T-helper 17 cell (primary cell): ENCODE measurements around the gene RECK. TPM values are rescaled to one million over a fixed set of nuclear protein-coding genes. Genes with fewer than 3 reads are reported as not detected.
A peak's percentile ranks its signal among the peaks of the same experiment; 100 is the strongest.

Source experiments
- ATAC-seq: fragments of 150-1000 bp; cut with Tn5 transposase; 2 replicates; pipeline ENCODE4 v1.10.0; 2021; ENCODE audit warnings: mild to moderate bottlenecking, moderate library complexity
- DNase-seq, 3 donors: peaks; one replicate each; pipeline versions ENCODE4 v3.0.0 to v3.0.0-alpha.2; 2020 to 2021
- H3K9me3 ChIP-seq: one replicate; pipeline ENCODE4 v1.7.0; 2013; ENCODE audit warnings: low read length, mild to moderate bottlenecking; ENCODE audit not compliant: control insufficient read depth, poor library complexity, severe bottlenecking
- H3K27ac Mint-ChIP-seq: one replicate; pipeline ENCODE4 v1.8.0; 2022; ENCODE audit warnings: mild to moderate bottlenecking, moderate library complexity, mixed read lengths
- H3K27me3 Mint-ChIP-seq: one replicate; pipeline ENCODE4 v1.8.0; 2022; ENCODE audit warnings: mixed read lengths
- H3K36me3 Mint-ChIP-seq: one replicate; pipeline ENCODE4 v1.8.0; 2022; ENCODE audit warnings: low read depth, mixed read lengths
- H3K4me1 Mint-ChIP-seq: one replicate; pipeline ENCODE4 v1.8.0; 2022; ENCODE audit warnings: mild to moderate bottlenecking, mixed read lengths
- H3K4me3 Mint-ChIP-seq: one replicate; pipeline ENCODE4 v1.8.0; 2022; ENCODE audit warnings: mild to moderate bottlenecking, moderate library complexity, mixed read lengths
- total RNA-seq, 4 donors: library from RNA in 2 of 4; stranded (reverse) in 2 of 4; gene quantifications; one replicate each; pipeline ENCODE4 v1.2.3 and lab custom pipeline; 2022 to 2026

Gene RECK
- total RNA-seq, 2 donors from 2014 or later = 6.4 to 7.8 TPM

DNA sequence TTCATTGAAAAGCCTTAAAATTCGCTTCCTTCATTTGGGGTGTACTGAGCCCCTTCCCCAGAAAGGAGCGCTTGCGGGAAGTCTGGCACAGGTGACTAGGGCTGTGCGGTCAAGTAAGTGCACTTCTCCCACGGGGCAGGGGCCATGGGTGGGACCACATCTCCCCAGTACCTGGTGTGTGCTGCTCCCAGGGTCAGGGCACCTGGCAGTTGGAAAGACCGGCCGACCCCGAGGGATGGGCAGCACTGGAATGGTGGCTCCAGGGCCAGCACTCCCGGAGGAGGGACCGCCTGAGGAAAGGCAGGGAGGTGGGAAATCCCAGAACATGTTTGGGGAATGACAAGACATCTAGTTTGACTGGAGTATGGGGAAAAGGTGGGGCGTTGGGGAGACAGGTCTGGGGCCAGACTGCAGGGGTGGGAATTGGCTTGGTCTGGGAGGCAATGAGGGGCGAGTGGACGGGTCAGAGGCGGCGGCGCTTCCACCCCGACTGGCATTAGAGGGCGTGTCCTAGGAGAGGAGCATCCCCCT lies 99.1 kb downstream of the RECK start:
- H3K27ac Mint-ChIP-seq = peak overlapping the region; percentile 14
- ATAC-seq (no peak), DNase-seq (no peak)
- peaks cover 6% of the 10 kb centered on the region for H3K36me3 Mint-ChIP-seq
- no peaks in the 10 kb centered on the region for H3K9me3 ChIP-seq
- H3K4me1 Mint-ChIP-seq = peaks cover 40% of the 10 kb centered on the region
- H3K27me3 Mint-ChIP-seq = no peaks in the 10 kb centered on the region
- H3K4me3 Mint-ChIP-seq = peak overlapping the region; percentile 92

DNA sequence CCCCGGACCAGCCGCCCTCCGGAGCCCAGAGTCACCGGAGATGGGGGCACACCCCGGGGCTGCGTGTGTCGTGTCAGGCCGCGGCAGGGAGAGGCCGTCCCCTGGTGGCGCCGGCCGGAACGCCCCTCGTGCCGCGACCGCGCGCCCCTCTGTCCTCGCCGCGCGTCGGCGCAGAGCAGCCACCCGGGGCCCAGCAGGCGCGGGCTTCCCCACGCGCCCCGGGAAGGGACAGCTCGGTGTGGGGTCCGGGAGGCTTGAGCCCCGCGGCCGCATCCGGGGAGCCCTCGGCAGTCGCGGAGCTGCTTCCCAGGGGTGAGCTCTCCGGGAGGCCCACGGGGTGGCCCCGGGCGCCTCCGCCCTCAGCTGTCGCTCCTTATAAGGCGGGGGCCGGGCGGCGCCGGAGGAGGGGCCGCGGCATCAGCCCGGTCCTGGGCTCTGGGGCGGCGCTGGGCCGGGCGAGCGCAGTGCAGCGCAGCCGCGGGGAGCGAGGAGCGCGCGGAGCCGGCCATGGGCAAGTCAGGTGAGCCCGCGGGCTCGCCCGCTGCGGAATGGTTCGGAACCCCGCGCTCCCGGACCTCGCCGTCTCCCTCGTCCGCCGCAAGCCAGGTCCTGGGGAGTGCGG lies 99.7 kb downstream of the RECK start, which contains the start of gene GLIPR2:
TSS of gene GLIPR2 (plus strand) at position 462 of the 622 bp plus-strand sequence. CDS start at position 508, 46 bp downstream.
- no peaks in the 10 kb centered on the region for H3K27me3 Mint-ChIP-seq
- peak within 1 kb of the TSS; percentile 100 for H3K27ac Mint-ChIP-seq
- peaks cover 6% of the 10 kb centered on the region for H3K36me3 Mint-ChIP-seq
- H3K9me3 ChIP-seq = no peaks in the 10 kb centered on the region
- ATAC-seq (peak; percentile 97), DNase-seq (peak; percentile 71 to 76 (median 76))
- peaks cover 46% of the 10 kb centered on the region for H3K4me1 Mint-ChIP-seq
- H3K4me3 Mint-ChIP-seq = peak within 1 kb of the TSS; percentile 99

DNA sequence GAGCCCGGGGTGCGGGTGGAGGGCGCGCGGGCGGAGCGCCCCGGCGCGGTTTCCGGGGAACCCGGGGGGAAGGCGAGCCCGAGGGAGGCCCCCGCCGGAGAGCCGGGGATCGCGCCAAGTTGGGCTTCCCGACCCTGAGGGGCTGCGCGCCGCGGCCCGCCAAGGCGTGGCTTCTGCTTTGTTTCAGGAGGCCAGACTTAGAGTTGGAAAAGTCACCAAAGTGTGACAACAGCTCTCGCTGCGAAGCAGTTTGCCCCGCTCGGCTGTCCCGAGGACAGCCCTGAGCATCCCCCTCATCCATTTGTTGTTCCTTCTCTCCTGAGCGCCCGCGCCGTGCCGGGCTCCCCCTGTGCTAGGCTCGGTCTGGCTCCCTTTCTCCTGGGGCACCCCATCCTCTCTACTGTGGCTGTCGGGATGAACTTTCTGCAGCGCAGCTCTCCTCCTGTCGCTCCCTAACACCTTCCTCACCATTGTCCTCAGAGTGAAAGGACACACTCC lies 100.2 kb downstream of the RECK start:
- peak; percentile 44 for ATAC-seq
- no peak for DNase-seq
- H3K4me1 Mint-ChIP-seq = peaks cover 50% of the 10 kb centered on the region
- no peaks in the 10 kb centered on the region for H3K27me3 Mint-ChIP-seq
- H3K27ac Mint-ChIP-seq = peak overlapping the region; percentile 100
- H3K4me3 Mint-ChIP-seq = peak overlapping the region; percentile 99
- H3K36me3 Mint-ChIP-seq = peaks cover 6% of the 10 kb centered on the region
- H3K9me3 ChIP-seq = no peaks in the 10 kb centered on the region

DNA sequence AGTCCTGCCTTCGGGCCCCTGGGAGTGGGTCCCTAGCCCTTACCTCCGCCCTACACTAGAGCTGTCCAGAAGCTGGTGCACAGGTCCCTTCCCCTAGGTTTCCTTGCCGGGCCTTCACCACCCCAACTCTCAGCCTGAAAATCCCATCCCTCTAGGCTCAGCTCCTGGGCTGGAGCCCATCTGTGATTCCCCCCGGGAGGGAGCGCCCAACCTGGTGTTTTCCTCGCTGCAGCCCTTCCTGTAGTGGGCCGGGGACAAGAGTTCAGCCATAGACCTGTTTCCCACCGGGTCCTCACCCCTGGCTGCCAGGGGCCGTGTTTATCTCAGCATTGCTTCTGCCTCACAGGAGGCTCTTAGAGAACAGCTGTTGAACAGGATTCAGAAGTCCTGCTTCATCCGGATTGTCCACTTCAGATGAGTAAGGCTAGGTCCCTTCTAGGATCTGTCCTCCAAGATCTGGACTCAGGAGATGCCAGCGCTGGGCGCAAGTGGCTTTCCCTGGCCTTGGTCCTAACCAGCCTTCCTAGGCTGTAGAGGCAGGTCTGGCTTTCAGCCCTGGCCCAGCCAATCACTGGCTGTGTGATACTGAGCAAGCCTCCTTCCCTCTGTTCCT lies 100.8 kb downstream of the RECK start:
- peak overlapping the region; percentile 100 for H3K27ac Mint-ChIP-seq
- no peaks in the 10 kb centered on the region for H3K9me3 ChIP-seq
- peak overlapping the region; percentile 99 for H3K4me3 Mint-ChIP-seq
- no peaks in the 10 kb centered on the region for H3K27me3 Mint-ChIP-seq
- peaks cover 55% of the 10 kb centered on the region for H3K4me1 Mint-ChIP-seq
- H3K36me3 Mint-ChIP-seq = peaks cover 6% of the 10 kb centered on the region
- DNase-seq = no peak
- ATAC-seq = no peak

DNA sequence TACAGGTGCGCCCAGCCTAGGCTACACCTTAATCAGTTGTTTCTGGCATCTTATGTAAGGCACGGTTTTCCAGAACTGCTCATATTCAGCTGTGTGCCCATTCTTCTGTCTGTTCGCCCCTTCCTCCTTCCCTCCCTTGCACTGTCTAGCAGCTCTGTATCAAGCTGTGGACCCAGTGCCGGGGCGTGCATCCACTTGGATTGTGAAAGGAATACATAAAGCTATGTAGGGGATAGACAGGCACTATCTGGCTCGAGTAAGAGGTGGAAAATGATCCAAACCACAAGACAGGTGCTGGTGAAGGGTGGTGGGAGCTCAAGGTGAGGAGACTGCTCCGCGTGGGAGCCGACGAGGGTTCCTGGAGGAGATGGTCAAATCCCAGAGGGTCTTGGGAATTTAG lies 101.8 kb downstream of the RECK start:
- H3K4me3 Mint-ChIP-seq = peak overlapping the region; percentile 99
- peak overlapping the region; percentile 100 for H3K27ac Mint-ChIP-seq
- no peak for DNase-seq
- no peaks in the 10 kb centered on the region for H3K9me3 ChIP-seq
- ATAC-seq = no peak
- no peaks in the 10 kb centered on the region for H3K27me3 Mint-ChIP-seq
- peaks cover 65% of the 10 kb centered on the region for H3K4me1 Mint-ChIP-seq
- H3K36me3 Mint-ChIP-seq = peaks cover 6% of the 10 kb centered on the region

DNA sequence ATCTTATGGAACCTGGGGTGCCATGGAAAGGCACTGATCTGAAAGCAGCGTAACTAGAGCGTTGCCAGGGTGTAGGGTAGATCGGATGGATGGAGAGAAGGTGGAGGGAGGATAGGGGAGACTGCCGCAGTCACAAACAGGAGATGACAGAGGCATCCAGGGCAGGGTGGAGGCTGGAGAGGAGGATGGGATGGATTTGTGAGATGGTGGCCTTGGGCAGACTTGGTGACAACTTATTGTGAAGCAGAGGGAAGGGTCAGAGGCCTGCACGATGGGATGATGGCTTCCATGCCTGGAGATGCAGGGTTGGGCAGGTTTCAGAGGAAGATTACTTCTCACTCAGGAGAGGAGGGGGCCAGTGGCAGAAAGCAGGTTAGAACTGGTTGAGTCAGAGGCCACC lies 102.2 kb downstream of the RECK start:
- no peaks in the 10 kb centered on the region for H3K9me3 ChIP-seq
- Mint-ChIP-seq H3K27me3 (no peaks in the 10 kb centered on the region), H3K4me3 (peak overlapping the region; percentile 99), H3K27ac (peak overlapping the region; percentile 100), H3K36me3 (peaks cover 7% of the 10 kb centered on the region), H3K4me1 (peaks cover 69% of the 10 kb centered on the region)
- DNase-seq (no peak), ATAC-seq (no peak)

DNA sequence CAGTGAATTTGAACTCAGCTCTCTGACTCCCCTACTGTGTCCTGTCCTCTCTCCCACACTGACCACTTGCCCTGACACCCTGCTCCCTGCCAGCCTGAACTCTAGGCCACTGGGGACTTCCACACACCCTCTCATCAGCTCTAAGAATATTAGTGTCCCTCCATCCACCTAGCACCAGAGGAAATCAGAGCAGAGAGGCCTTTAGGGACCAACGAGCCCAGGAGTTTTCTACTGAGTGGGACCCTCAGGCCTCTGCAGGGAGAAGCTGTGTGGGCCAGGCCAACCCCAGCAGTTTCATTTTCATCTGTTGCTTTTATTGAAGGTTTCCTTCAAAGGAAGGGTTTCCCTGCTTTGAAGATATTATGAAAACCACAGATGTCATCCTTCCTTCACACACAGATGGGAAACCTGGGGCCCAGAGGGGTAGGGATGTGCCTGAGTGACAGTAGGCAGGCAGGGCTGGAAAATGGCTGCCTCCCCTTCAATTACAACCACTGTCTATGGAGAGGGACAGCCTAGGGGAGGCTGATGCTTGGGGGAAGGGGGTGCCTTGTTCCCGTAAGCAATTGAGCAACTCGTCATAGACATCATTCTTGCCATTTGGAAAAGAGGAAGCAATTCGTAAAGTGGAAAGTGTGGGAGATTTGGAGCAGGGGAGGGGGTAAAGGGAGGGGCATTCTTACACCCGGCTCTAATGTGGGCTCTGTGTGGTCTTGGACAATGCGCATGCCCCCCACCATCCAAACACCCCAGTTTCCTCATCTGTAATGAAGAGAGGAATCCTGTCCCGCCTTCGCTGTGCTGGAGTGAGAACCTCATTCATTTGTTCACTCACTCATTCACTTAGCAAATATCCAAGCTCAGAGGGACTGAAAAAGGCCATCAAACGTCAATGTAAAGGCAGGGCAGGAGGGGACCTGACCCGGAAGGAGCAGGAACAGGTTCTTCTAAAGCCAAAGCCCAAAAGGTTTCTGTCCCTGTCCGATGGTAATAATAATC lies 103.7 kb downstream of the RECK start:
- peaks cover 79% of the 10 kb centered on the region for H3K4me1 Mint-ChIP-seq
- peaks cover 12% of the 10 kb centered on the region for H3K36me3 Mint-ChIP-seq
- H3K4me3 Mint-ChIP-seq = peak overlapping the region; percentile 99
- DNase-seq (no peak), ATAC-seq (peak; percentile 6)
- H3K27ac Mint-ChIP-seq = peak overlapping the region; percentile 100
- H3K9me3 ChIP-seq = no peaks in the 10 kb centered on the region
- H3K27me3 Mint-ChIP-seq = no peaks in the 10 kb centered on the region

DNA sequence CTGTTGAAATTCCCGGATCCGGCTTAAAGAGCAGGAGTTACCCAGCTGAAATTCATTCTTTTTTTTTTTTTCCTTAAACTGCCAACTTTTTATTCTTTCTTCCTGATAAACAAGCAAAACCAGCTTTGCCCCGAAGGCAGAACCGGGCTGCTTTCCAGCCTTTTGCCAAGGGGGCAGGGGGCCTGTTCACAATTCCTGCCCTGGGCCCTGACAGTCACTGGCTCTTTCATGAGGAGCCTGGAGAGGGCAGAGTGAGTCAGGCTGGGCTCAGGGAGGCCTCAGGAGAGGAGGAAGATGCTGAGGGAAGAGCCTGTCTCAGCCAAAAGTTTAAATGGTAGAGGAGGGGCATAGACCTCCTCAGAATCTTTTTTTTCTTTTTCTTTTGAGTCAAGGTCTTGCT lies 104.6 kb downstream of the RECK start:
- Mint-ChIP-seq H3K4me3 (peak overlapping the region; percentile 98), H3K27me3 (no peaks in the 10 kb centered on the region), H3K4me1 (peaks cover 77% of the 10 kb centered on the region), H3K36me3 (peaks cover 14% of the 10 kb centered on the region), H3K27ac (peak overlapping the region; percentile 100)
- ATAC-seq (no peak), DNase-seq (no peak)
- no peaks in the 10 kb centered on the region for H3K9me3 ChIP-seq

DNA sequence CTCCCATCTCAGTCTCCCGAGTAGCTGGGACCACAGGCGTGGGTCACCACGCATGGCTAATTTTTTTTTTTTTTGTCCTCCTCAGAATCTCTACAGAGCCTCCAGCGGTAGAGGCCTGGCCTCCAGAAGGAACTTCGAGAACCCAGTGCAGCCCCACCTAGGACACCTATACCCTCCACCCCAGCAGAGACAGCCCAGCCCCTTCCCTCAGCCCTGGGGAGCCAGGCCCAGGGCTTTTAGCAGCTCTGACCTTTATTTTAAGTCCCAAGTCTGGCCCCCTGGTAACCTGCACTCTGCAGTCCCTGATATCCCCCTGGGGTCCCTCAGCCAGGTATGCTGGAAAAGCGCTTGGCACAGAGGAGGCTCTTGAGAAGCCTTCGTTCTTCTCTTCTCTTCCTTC lies 105.0 kb downstream of the RECK start:
- no peaks in the 10 kb centered on the region for H3K9me3 ChIP-seq
- no peak for DNase-seq
- Mint-ChIP-seq H3K36me3 (peaks cover 16% of the 10 kb centered on the region), H3K4me1 (peaks cover 78% of the 10 kb centered on the region), H3K27me3 (no peaks in the 10 kb centered on the region), H3K27ac (peak overlapping the region; percentile 100), H3K4me3 (peak overlapping the region; percentile 98)
- no peak for ATAC-seq

DNA sequence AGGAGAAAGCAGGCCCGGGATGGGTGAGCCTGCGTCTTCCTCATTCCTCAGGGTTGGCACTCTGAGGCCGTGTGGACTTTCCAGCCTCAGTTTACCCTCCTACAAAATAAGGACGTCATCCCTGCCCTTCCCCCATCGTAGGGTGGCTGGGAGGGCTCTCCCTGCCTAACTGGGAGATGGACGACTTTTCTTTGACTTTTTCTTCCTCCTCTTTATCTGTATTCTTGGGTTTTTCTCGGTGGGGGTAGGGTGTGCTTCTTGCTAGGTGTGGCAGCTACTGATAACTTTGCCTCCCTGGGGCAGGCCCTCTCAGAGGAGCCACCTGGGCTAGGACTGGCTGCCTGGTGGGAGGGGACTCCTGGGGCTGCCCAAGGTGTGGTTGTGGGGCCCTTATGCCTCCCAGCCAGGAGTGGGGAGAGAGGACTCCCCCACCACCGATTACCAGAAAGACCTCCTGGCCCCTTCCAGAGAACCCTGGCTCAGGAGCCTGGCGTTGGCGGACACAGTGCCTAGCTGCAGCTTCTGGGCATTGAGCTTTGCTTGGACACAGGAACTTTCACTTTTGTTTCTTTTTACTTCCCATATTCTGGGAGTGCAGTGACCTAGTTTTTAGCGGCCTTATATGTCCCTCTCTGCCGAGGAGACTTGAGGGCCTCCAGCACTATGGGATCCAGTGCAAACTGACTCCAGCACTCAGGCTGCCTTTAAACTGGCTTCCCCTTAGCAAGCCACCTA lies 106.0 kb downstream of the RECK start:
- ATAC-seq (peak; percentile 38), DNase-seq (no peak)
- Mint-ChIP-seq H3K27me3 (no peaks in the 10 kb centered on the region), H3K36me3 (peaks cover 15% of the 10 kb centered on the region), H3K27ac (peak overlapping the region; percentile 100), H3K4me3 (peak overlapping the region; percentile 98), H3K4me1 (peaks cover 80% of the 10 kb centered on the region)
- H3K9me3 ChIP-seq = no peaks in the 10 kb centered on the region

DNA sequence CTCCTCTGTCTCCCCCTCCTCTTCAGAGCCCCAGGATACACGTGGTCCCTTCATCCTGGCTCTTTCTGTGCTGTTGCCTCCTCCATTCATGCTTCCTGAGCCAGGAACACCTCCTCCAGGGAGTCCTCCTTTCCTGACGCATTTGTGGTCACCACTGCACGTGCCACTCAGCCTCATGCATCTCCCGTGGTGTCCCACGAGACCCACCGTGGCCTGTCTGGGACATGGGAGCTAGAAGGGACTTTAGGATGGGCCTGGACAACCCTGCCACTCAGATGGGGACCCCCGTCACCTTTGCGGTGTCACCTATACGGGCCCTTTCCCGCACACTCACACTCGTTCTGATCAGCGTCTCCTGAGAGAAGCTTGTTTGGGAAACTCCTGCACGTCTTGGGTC lies 106.5 kb downstream of the RECK start:
- Mint-ChIP-seq H3K36me3 (peaks cover 15% of the 10 kb centered on the region), H3K4me1 (peaks cover 78% of the 10 kb centered on the region)
- ATAC-seq = no peak

More for the DNA sequence above, 106.5 kb downstream of the RECK start:
- no peaks in the 10 kb centered on the region for H3K9me3 ChIP-seq
- peak overlapping the region; percentile 98 for H3K4me3 Mint-ChIP-seq
- H3K27me3 Mint-ChIP-seq = no peaks in the 10 kb centered on the region
- DNase-seq = no peak
- peak overlapping the region; percentile 100 for H3K27ac Mint-ChIP-seq
